Gastroesophageal sphincter (tissue), 4 donors: ENCODE results near the gene ZSCAN5A. TPM values are rescaled to one million over a fixed set of nuclear protein-coding genes. Genes with fewer than 3 reads are reported as not detected.

ENCODE experiments used
- ATAC-seq: fragments of 150-250 bp; one replicate; pipeline ENCODE4 v1.9.1; 2016; ENCODE audit warnings: mild to moderate bottlenecking, moderate library complexity
- H3K27ac ChIP-seq, 4 donors: fragments of 200-600 bp; sonication (generic) in 3 of 4; 1 replicate in 3 of 4; 2 replicates in 1 of 4; pipeline ENCODE4 v1.5.1; 2016 to 2019
- H3K27me3 ChIP-seq: fragments of 200-600 bp; sonication (generic); one replicate; pipeline ENCODE4 v1.5.1; 2019
- H3K36me3 ChIP-seq, 2 donors: fragments of 200-600 bp; sonication (generic); one replicate each; pipeline ENCODE4 v1.5.1; 2019; ENCODE audit warnings: control low read depth in 1 of 2
- H3K4me1 ChIP-seq, 3 donors: fragments of 200-600 bp; sonication (generic); 1 replicate in 2 of 3; 2 replicates in 1 of 3; pipeline ENCODE4 v1.5.1; 2016 to 2019; ENCODE audit warnings: control low read depth in 2 of 3
- H3K4me3 ChIP-seq, 2 donors: fragments of 200-600 bp; sonication (generic); one replicate each; pipeline ENCODE4 v1.5.1; 2019; ENCODE audit warnings: mild to moderate bottlenecking in 1 of 2, moderate library complexity in 1 of 2
- H3K9me3 ChIP-seq, 3 donors: fragments of 200-600 bp; sonication (generic); one replicate each; pipeline ENCODE4 v1.5.1; 2017 to 2019; ENCODE audit warnings: control low read depth in 2 of 3
- EP300 ChIP-seq: sonication (generic); formaldehyde crosslinking; IDR thresholded peaks from one replicate; pipeline ENCODE4 v1.6.1; 2017; ENCODE audit warnings: antibody characterized with exemption, mild to moderate bottlenecking
- POLR2A ChIP-seq, 2 donors: fragments of 450-650 bp; IDR thresholded peaks; one replicate each; pipeline ENCODE4 v1.6.1; 2017; ENCODE audit warnings: antibody characterized with exemption in 2 of 2, mild to moderate bottlenecking in 2 of 2, moderate library complexity in 1 of 2
- POLR2AphosphoS5 ChIP-seq: sonication (generic); formaldehyde crosslinking; IDR thresholded peaks from one replicate; pipeline ENCODE4 v1.6.1; 2017; ENCODE audit warnings: antibody characterized with exemption
- WGBS, 2 donors: methylation state at CpG; one replicate each; pipeline ENCODE4 v1.1.5; 2018; ENCODE audit warnings: low coverage in 1 of 2; 5-methylcytosine and 5-hydroxymethylcytosine counted together
- total RNA-seq, 4 donors: library from RNA; depleted of rRNA; stranded (reverse); fragments of >200 nt; gene quantifications; one replicate each; pipeline ENCODE4 v1.1.0, GENCODE V29; 2016
- TF ChIP-seq, protein P1 (sequence below), 4 experiments: fragments of 200-600 bp in 2 of 4; fragments of 450-650 bp in 2 of 4; sonication (generic) in 1 of 4; IDR thresholded peaks; one replicate each; pipeline ENCODE4 v1.5.1; 2017 to 2019; ENCODE audit warnings: antibody characterized with exemption in 4 of 4, mild to moderate bottlenecking in 2 of 4, moderate library complexity in 2 of 4

Gene ZSCAN5A
- total RNA-seq, 4 donors from 2014 or later = 3.0 to 6.3 (median 4.0) TPM

- no peak for TF ChIP-seq EP300
- no peak for TF ChIP-seq POLR2AphosphoS5
- TF ChIP-seq POLR2A (IDR thresholded peaks at IDR 0.05) = no peak
- TF ChIP-seq, protein P1, sequence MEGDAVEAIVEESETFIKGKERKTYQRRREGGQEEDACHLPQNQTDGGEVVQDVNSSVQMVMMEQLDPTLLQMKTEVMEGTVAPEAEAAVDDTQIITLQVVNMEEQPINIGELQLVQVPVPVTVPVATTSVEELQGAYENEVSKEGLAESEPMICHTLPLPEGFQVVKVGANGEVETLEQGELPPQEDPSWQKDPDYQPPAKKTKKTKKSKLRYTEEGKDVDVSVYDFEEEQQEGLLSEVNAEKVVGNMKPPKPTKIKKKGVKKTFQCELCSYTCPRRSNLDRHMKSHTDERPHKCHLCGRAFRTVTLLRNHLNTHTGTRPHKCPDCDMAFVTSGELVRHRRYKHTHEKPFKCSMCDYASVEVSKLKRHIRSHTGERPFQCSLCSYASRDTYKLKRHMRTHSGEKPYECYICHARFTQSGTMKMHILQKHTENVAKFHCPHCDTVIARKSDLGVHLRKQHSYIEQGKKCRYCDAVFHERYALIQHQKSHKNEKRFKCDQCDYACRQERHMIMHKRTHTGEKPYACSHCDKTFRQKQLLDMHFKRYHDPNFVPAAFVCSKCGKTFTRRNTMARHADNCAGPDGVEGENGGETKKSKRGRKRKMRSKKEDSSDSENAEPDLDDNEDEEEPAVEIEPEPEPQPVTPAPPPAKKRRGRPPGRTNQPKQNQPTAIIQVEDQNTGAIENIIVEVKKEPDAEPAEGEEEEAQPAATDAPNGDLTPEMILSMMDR (IDR thresholded peaks at IDR 0.05) = no peak
- Histone ChIP-seq H3K4me1 (no peaks in the 10 kb centered on the region), H3K9me3 (no peaks in the 10 kb centered on the region), H3K27ac (no peak overlapping the region), H3K4me3 (no peak overlapping the region), H3K36me3 (peaks cover 0 to 56% of the 10 kb centered on the region in 2 donors), H3K27me3 (no peaks in the 10 kb centered on the region)
- 86 to 100% methylated on average over 1 to 3 of the region's 3 CpGs for WGBS, 2 donors
- no peak for ATAC-seq
These were observed 17.6 kb downstream of the ZSCAN5A start for GRCh38 chr19:56297010-56297409.

GRCh38 chr19:56295531-56296455 is 18.8 kb downstream of the ZSCAN5A start:
- H3K27ac ChIP-seq = no peak overlapping the region
- H3K27me3 ChIP-seq = no peaks in the 10 kb centered on the region
- WGBS, 2 donors = 90 to 95% methylated on average over 12 to 19 of the region's 22 CpGs
- ATAC-seq = no peak
- H3K4me1 ChIP-seq = no peaks in the 10 kb centered on the region
- H3K9me3 ChIP-seq = no peaks in the 10 kb centered on the region
- H3K36me3 ChIP-seq = peaks cover 0 to 63% of the 10 kb centered on the region in 2 donors
- TF ChIP-seq POLR2A (IDR thresholded peaks at IDR 0.05) (no peak), POLR2AphosphoS5 (no peak), EP300 (no peak)
- TF ChIP-seq, protein P1 (IDR thresholded peaks at IDR 0.05) = no peak
- no peak overlapping the region for H3K4me3 ChIP-seq

- Histone ChIP-seq H3K36me3 (peaks cover 0 to 65% of the 10 kb centered on the region in 2 donors), H3K27ac (no peak overlapping the region), H3K9me3 (no peaks in the 10 kb centered on the region), H3K4me3 (no peak overlapping the region), H3K4me1 (no peaks in the 10 kb centered on the region), H3K27me3 (no peaks in the 10 kb centered on the region)
- WGBS, 2 donors = 65 to 89% methylated on average over 2 to 4 of the region's 4 CpGs
- no peak for ATAC-seq
- no peak for TF ChIP-seq POLR2A (IDR thresholded peaks at IDR 0.05)
- TF ChIP-seq POLR2AphosphoS5 = no peak
- TF ChIP-seq EP300 = no peak
- TF ChIP-seq, protein P1 (IDR thresholded peaks at IDR 0.05) = no peak
These were observed 20.1 kb downstream of the ZSCAN5A start for GRCh38 chr19:56294549-56294948.

DNA sequence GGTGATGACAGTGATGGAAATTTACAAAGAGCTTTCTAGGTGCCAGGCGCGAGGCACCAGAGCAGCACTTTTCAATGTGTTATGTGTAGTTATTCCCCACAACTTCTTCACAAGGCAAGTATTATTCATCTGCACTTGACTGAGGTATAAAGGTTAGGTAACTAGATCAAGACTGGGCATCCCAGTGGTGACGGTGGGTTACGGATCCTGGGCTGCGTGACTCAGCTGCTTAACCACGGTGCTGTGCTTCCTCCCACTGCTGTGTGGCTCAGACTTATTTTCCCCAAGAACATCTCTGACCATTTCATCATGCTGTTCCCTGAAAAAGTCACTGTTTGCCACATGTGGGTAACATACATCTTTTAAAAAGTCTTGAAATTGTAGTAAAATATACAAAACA is 22.8 kb downstream of the ZSCAN5A start:
- H3K36me3 ChIP-seq = peaks cover 0 to 57% of the 10 kb centered on the region in 2 donors
- no peak for ATAC-seq

More for the DNA sequence above, 22.8 kb downstream of the ZSCAN5A start:
- no peak overlapping the region for H3K27ac ChIP-seq
- no peaks in the 10 kb centered on the region for H3K4me1 ChIP-seq
- no peak overlapping the region for H3K4me3 ChIP-seq
- no peaks in the 10 kb centered on the region for H3K27me3 ChIP-seq
- no peak for TF ChIP-seq EP300
- TF ChIP-seq, protein P1 (IDR thresholded peaks at IDR 0.05) = no peak
- TF ChIP-seq POLR2AphosphoS5 = no peak
- no peak for TF ChIP-seq POLR2A (IDR thresholded peaks at IDR 0.05)
- 89 to 100% methylated on average over 3 to 6 of the region's 6 CpGs for WGBS, 2 donors
- no peaks in the 10 kb centered on the region for H3K9me3 ChIP-seq
